SU-DHL-6 (cell line): ENCODE results near the gene SRCAP.
"Not testable (repeated sequence)": the region's sequence is repeated elsewhere in the genome, so short reads cannot be mapped to it uniquely, and the experiment has no call there.

Source experiments
- H2AFZ ChIP-seq: fragments of 200-600 bp; sonication (generic); 2 replicates; pipeline ENCODE4 v1.6.1; 2014; ENCODE audit warnings: low read depth, mild to moderate bottlenecking, moderate library complexity, mixed read lengths, antibody characterized with exemption, low read length; ENCODE audit not compliant: severe bottlenecking
- H3F3A ChIP-seq: fragments of 200-600 bp; shearing (Covaris generic); 2 replicates; pipeline ENCODE4 v1.6.0; 2016; ENCODE audit warnings: antibody characterized with exemption, mild to moderate bottlenecking; ENCODE audit not compliant: insufficient read depth
- H3K27ac ChIP-seq: fragments of 200-600 bp; sonication (generic); 2 replicates; pipeline ENCODE4 v1.5.1; 2016; ENCODE audit warnings: low read depth, mild to moderate bottlenecking, low read length, moderate library complexity, mixed read lengths
- H3K27me3 ChIP-seq: fragments of 200-600 bp; sonication (generic), shearing (Covaris generic); 2 replicates; pipeline ENCODE4 v1.6.0; 2014; ENCODE audit warnings: mild to moderate bottlenecking, low read length
- H3K36me3 ChIP-seq: fragments of 200-600 bp; sonication (generic); 2 replicates; pipeline ENCODE4 v1.6.1; 2014; ENCODE audit warnings: mild to moderate bottlenecking, low read length, mixed read lengths
- H3K4me2 ChIP-seq: fragments of 300-600, 200-600 bp; shearing (Covaris generic), sonication (generic); 2 replicates; pipeline ENCODE4 v1.6.0; 2014; ENCODE audit warnings: low read length, low read depth, mild to moderate bottlenecking; ENCODE audit not compliant: poor library complexity, severe bottlenecking
- H3K4me3 ChIP-seq: fragments of 200-600 bp; sonication (generic); 2 replicates; pipeline ENCODE4 v1.5.1; 2014; ENCODE audit warnings: antibody characterized with exemption, low read length, mild to moderate bottlenecking, mixed read lengths; ENCODE audit not compliant: insufficient read depth, poor library complexity, severe bottlenecking
- H3K79me2 ChIP-seq: fragments of 200-600 bp; sonication (generic); 2 replicates; pipeline ENCODE4 v1.6.1; 2014; ENCODE audit warnings: mild to moderate bottlenecking, low read length, moderate library complexity; ENCODE audit not compliant: insufficient read depth
- H3K9ac ChIP-seq: fragments of 200-600 bp; sonication (generic); 2 replicates; pipeline ENCODE4 v1.7.0; 2014; ENCODE audit warnings: mild to moderate bottlenecking, low read length
- H3K9me2 ChIP-seq: fragments of 200-600 bp; sonication (generic); replicated peaks from 2 replicates; pipeline ENCODE4 v1.6.1; 2014; ENCODE audit warnings: low read length; ENCODE audit not compliant: insufficient read depth
- H3K9me3 ChIP-seq: fragments of 200-600 bp; sonication (generic); 2 replicates; pipeline ENCODE4 v1.6.1; 2014; ENCODE audit warnings: low read length, mixed read lengths; ENCODE audit not compliant: insufficient read depth
- H4K20me1 ChIP-seq: fragments of 200-600 bp; sonication (generic); 2 replicates; pipeline ENCODE4 v1.6.1; 2014; ENCODE audit warnings: low read depth, mild to moderate bottlenecking, antibody characterized with exemption, low read length, moderate library complexity, mixed read lengths
- EZH2phosphoT487 ChIP-seq: fragments of 200-600 bp; sonication (generic), shearing (Covaris generic); conservative IDR thresholded peaks from 2 replicates; pipeline ENCODE4 v1.6.1; 2018; ENCODE audit warnings: mild to moderate bottlenecking, antibody characterized with exemption, low read length, moderate library complexity, mixed read lengths
- TF ChIP-seq, protein P1 (sequence below): fragments of 200-600 bp; sonication (generic); IDR thresholded peaks from one replicate; pipeline ENCODE4 v1.5.1; 2017; ENCODE audit warnings: antibody characterized with exemption, mild to moderate bottlenecking, low read length, moderate library complexity; ENCODE audit not compliant: insufficient read depth, poor library complexity, severe bottlenecking

SRCAP gene

GRCh38 chr16:30692396-30693064, 6.4 kb upstream of the SRCAP start:
- H3K4me3 ChIP-seq: no peak overlapping the region
- no peaks in the 10 kb centered on the region for H3K9me2 ChIP-seq
- H3K79me2 ChIP-seq: no peaks in the 10 kb centered on the region
- no peak overlapping the region for H3K4me2 ChIP-seq
- TF ChIP-seq, protein P1, sequence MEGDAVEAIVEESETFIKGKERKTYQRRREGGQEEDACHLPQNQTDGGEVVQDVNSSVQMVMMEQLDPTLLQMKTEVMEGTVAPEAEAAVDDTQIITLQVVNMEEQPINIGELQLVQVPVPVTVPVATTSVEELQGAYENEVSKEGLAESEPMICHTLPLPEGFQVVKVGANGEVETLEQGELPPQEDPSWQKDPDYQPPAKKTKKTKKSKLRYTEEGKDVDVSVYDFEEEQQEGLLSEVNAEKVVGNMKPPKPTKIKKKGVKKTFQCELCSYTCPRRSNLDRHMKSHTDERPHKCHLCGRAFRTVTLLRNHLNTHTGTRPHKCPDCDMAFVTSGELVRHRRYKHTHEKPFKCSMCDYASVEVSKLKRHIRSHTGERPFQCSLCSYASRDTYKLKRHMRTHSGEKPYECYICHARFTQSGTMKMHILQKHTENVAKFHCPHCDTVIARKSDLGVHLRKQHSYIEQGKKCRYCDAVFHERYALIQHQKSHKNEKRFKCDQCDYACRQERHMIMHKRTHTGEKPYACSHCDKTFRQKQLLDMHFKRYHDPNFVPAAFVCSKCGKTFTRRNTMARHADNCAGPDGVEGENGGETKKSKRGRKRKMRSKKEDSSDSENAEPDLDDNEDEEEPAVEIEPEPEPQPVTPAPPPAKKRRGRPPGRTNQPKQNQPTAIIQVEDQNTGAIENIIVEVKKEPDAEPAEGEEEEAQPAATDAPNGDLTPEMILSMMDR: no peak
- TF ChIP-seq EZH2phosphoT487: no peak
- no peak overlapping the region for H2AFZ ChIP-seq
- no peaks in the 10 kb centered on the region for H3F3A ChIP-seq
- no peaks in the 10 kb centered on the region for H3K36me3 ChIP-seq
- no peaks in the 10 kb centered on the region for H3K27me3 ChIP-seq
- H3K9me3 ChIP-seq: no peaks in the 10 kb centered on the region
- no peak overlapping the region for H3K9ac ChIP-seq
- no peak overlapping the region for H3K27ac ChIP-seq
- no peaks in the 10 kb centered on the region for H4K20me1 ChIP-seq

DNA sequence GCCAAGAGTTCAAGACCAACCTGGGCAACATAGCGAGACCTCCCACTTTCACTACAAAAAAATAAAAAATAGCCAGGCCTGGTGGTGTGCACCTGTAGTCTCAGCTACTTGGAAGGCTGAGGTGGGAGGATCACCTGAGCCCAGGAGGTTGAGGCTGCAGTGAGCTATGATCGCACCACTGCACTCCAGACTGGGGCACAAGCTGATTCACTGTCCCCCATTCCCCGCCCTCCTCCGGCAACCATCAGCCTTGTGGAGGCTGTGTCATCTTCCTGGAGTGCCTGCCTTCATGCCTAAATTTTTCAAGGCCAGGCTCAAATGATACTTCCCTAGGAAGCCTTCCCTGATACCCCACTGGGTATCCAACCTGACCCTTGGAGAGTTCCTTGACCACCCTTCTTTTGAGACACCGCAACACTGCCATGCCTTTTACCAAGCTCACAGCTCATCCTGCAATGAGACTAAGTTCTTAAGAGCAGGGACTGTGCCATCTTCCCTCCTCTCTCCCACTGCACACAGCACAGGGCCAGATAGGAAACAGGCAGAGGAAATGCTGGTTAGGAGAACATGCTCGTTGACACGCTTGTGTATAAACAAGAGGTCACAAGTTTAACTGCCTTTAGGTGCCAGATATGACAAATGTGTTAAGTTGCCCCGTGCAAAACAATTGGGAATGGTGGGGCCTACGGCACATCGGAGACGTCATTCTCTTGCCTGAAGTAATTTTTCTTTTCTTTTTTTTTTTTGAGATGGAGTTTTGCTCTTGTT, 3.9 kb upstream of the SRCAP start:
- Histone ChIP-seq H3K9me3 (no peaks in the 10 kb centered on the region), H3K4me3 (no peak overlapping the region), H3K27me3 (no peaks in the 10 kb centered on the region), H3K9ac (no peak overlapping the region), H3K36me3 (peaks cover 2% of the 10 kb centered on the region; the same call in 1 of the 2 replicates), H3K9me2 (no peaks in the 10 kb centered on the region), H3K27ac (no peak overlapping the region), H3F3A (peaks cover 9% of the 10 kb centered on the region; the same call in 1 of the 2 replicates), H3K4me2 (no peak overlapping the region), H2AFZ (no peak overlapping the region), H3K79me2 (peaks cover 16% of the 10 kb centered on the region), H4K20me1 (no peaks in the 10 kb centered on the region)
- TF ChIP-seq, protein P1: no peak
- no peak for TF ChIP-seq EZH2phosphoT487

GRCh38 chr16:30696646-30697045, 2.3 kb upstream of the SRCAP start:
- not testable (repeated sequence) for H4K20me1 ChIP-seq, H3K9me3 ChIP-seq, H3F3A ChIP-seq, H3K4me3 ChIP-seq, H3K4me2 ChIP-seq, H3K27me3 ChIP-seq, H3K9me2 ChIP-seq, H3K27ac ChIP-seq, H3K9ac ChIP-seq, H2AFZ ChIP-seq
- Histone ChIP-seq H3K79me2 (peaks cover 32% of the 10 kb centered on the region), H3K36me3 (peaks cover 16% of the 10 kb centered on the region)
